HepG2 (cell line): ENCODE results near the gene SLC6A7. TPM values are rescaled to one million over a fixed set of nuclear protein-coding genes. Genes with fewer than 3 reads are reported as not detected.

ENCODE experiments used
- DPF2 ChIP-seq: sonication (generic); formaldehyde crosslinking; IDR thresholded peaks from 2 replicates; pipeline ENCODE4 v1.4.0; 2020; ENCODE audit warnings: mild to moderate bottlenecking, low read depth, missing genetic modification reagents, borderline replicate concordance
- HNRNPUL1 ChIP-seq: fragments of 200-400 bp; formaldehyde crosslinking; IDR thresholded peaks from 2 replicates; pipeline ENCODE4 v1.6.1; 2017; ENCODE audit warnings: low read depth, mild to moderate bottlenecking, low read length, moderate library complexity
- JUNB ChIP-seq: sonication (generic); formaldehyde crosslinking; IDR thresholded peaks from 2 replicates; pipeline ENCODE4 v1.8.0; 2022; ENCODE audit warnings: missing genetic modification reagents, mild to moderate bottlenecking, borderline replicate concordance
- NR2F6 ChIP-seq, 2 experiments: IDR thresholded peaks; 2 replicates each; pipeline ENCODE4 v1.6.1; 2016; ENCODE audit warnings: antibody characterized with exemption in 1 of 2, mild to moderate bottlenecking in 1 of 2
- SKIL ChIP-seq: sonication (generic); formaldehyde crosslinking; IDR thresholded peaks from 2 replicates; pipeline ENCODE4 v1.8.0; 2022; ENCODE audit warnings: missing genetic modification reagents, mild to moderate bottlenecking, moderate library complexity, borderline replicate concordance
- YEATS4 ChIP-seq: sonication (generic); formaldehyde crosslinking; IDR thresholded peaks from 2 replicates; pipeline ENCODE4 v1.4.0; 2020; ENCODE audit warnings: missing genetic modification reagents, borderline replicate concordance
- ZBTB21 ChIP-seq: sonication (generic); formaldehyde crosslinking; IDR thresholded peaks from 2 replicates; pipeline ENCODE4 v1.4.0; 2020; ENCODE audit warnings: missing genetic modification reagents
- ZMYM2 ChIP-seq: sonication (generic); formaldehyde crosslinking; IDR thresholded peaks from 2 replicates; pipeline ENCODE4 v1.8.0; 2022; ENCODE audit warnings: mild to moderate bottlenecking, missing genetic modification reagents
- ZNF318 ChIP-seq: sonication (generic); formaldehyde crosslinking; IDR thresholded peaks from 2 replicates; pipeline ENCODE4 v1.4.0; 2020; ENCODE audit warnings: mild to moderate bottlenecking, missing genetic modification reagents
- ZNF446 ChIP-seq: sonication (generic); formaldehyde crosslinking; IDR thresholded peaks from 2 replicates; pipeline ENCODE4 v1.5.0; 2020; ENCODE audit warnings: mild to moderate bottlenecking, missing genetic modification reagents
- ZNF646 ChIP-seq: sonication (generic); formaldehyde crosslinking; IDR thresholded peaks from 2 replicates; pipeline ENCODE4 v1.9.0; 2021; ENCODE audit warnings: mild to moderate bottlenecking, missing genetic modification reagents
- polyA plus RNA-seq, 8 experiments: library from polyadenylated mRNA; depleted of rRNA in 3 of 8; stranded (reverse) in 7 of 8; unstranded in 1 of 8; fragments of >200 nt; fragmentation: Illumina TruSeq in 4 of 8; extraction: Trizol in 4 of 8; gene quantifications; 2 replicates each; pipeline versions ENCODE4 v1.2.1 to v1.2.3, GENCODE V29; 2011 to 2016; ENCODE audit warnings: low read depth in 4 of 8, missing spikeins in 1 of 8, mixed read lengths in 1 of 8; ENCODE audit not compliant: insufficient read depth in 1 of 8
- total RNA-seq, 5 experiments: library from RNA; depleted of rRNA; stranded (reverse); fragments of >200 nt; fragmentation: Illumina TruSeq; extraction: Trizol; gene quantifications; 2 replicates each; pipeline ENCODE4 v1.2.3, GENCODE V29; 2016; ENCODE audit warnings: low read depth in 1 of 5

The SLC6A7 gene
- total and polyA plus RNA-seq, 2 of the 13 experiments (the other 11 are each of a cell fraction or from before 2014, with no cell fraction given) = not detected

- TF ChIP-seq ZNF318 (CRISPR knock-in tag) (no peak), YEATS4 (CRISPR knock-in tag) (peak; percentile 36; the same call in 1 of the 2 replicates), ZNF446 (CRISPR knock-in tag) (no peak), JUNB (CRISPR knock-in tag) (no peak), ZNF646 (CRISPR knock-in tag) (no peak), SKIL (CRISPR knock-in tag) (peak; percentile 15; the same call in 1 of the 2 replicates), ZMYM2 (CRISPR knock-in tag) (0 out of 2 replicates have a peak, but pooled peaks have one; percentile 44), ZBTB21 (CRISPR knock-in tag) (peak; percentile 85), DPF2 (CRISPR knock-in tag) (no peak), HNRNPUL1 (no peak), NR2F6 (IDR thresholded peaks at IDR 0.05) (peak; percentile 7; the same call in 1 of the 2 replicates), NR2F6 (CRISPR knock-in tag; IDR thresholded peaks at IDR 0.05) (peak; percentile 55; the same call in 1 of the 2 replicates)
Measured at GRCh38 chr5:150142185-150142958, 47.5 kb upstream of the SLC6A7 start (continued).
